Stromal cell of bone marrow (primary cell): ENCODE results near the gene ARMH3.

Experiments used
- DNase-seq: peaks from one replicate; pipeline ENCODE4 v3.0.0-alpha.2; 2012; ENCODE audit warnings: low read depth

ARMH3 gene

GRCh38 chr10:101857802-101858476, 198.0 kb downstream of the ARMH3 start:
- DNase-seq: no peak

GRCh38 chr10:101856626-101857025, 199.3 kb downstream of the ARMH3 start:
- peak; percentile 17 for DNase-seq

GRCh38 chr10:101851411-101852116, 204.4 kb downstream of the ARMH3 start:
- DNase-seq: peak; percentile 42

- no peak for DNase-seq
Measured at GRCh38 chr10:101850749-101851148, 205.2 kb downstream of the ARMH3 start.

- peak; percentile 30 for DNase-seq
Measured at GRCh38 chr10:101848894-101849351, 207.1 kb downstream of the ARMH3 start.

- peak; percentile 15 for DNase-seq
Measured at GRCh38 chr10:101848408-101848807, 207.6 kb downstream of the ARMH3 start.

GRCh38 chr10:101845893-101846292, 210.1 kb downstream of the ARMH3 start:
- DNase-seq: no peak

- DNase-seq: no peak
Measured at GRCh38 chr10:101843032-101844021, 212.6 kb downstream of the ARMH3 start, which contains the start of gene KCNIP2. Gene KCNIP2 (minus strand): TSS chr10:101843800. CDS start chr10:101843568, 232 bp downstream.

- no peak for DNase-seq
Measured at GRCh38 chr10:101841826-101842225, 214.1 kb downstream of the ARMH3 start.

- DNase-seq: peak; percentile 73
Measured at GRCh38 chr10:101840741-101841453, 215.1 kb downstream of the ARMH3 start.

- no peak for DNase-seq
Measured at GRCh38 chr10:101840102-101840684, 215.8 kb downstream of the ARMH3 start.

GRCh38 chr10:101839416-101840063, 216.4 kb downstream of the ARMH3 start:
- DNase-seq: no peak

- DNase-seq: no peak
Measured at GRCh38 chr10:101839002-101839401, 217.0 kb downstream of the ARMH3 start.

- no peak for DNase-seq
Measured at GRCh38 chr10:101838416-101838970, 217.5 kb downstream of the ARMH3 start.

- DNase-seq: no peak
Measured at GRCh38 chr10:101837748-101838147, 218.2 kb downstream of the ARMH3 start.

GRCh38 chr10:101835362-101835761, 220.6 kb downstream of the ARMH3 start:
- DNase-seq: no peak

- no peak for DNase-seq
Measured at GRCh38 chr10:101834341-101834740, 221.6 kb downstream of the ARMH3 start.

- no peak for DNase-seq
Measured at GRCh38 chr10:101833466-101833865, 222.5 kb downstream of the ARMH3 start.

GRCh38 chr10:101832325-101832771, 223.6 kb downstream of the ARMH3 start:
- DNase-seq: no peak

GRCh38 chr10:101831169-101831811, 224.7 kb downstream of the ARMH3 start:
- DNase-seq: no peak
